Thyroid gland (tissue), 4 donors: Measurements from ENCODE around the gene LRFN4.

ENCODE experiments used
- POLR2A ChIP-seq, 2 donors: fragments of 450-650 bp; IDR thresholded peaks; one replicate each; pipeline ENCODE4 v1.6.1; 2017; ENCODE audit warnings: antibody characterized with exemption in 2 of 2, mild to moderate bottlenecking in 2 of 2, moderate library complexity in 1 of 2
- TF ChIP-seq, protein P1 (sequence below), 6 experiments: fragments of 200-600 bp in 3 of 6; fragments of 450-650 bp in 3 of 6; sonication (generic) in 3 of 6; IDR thresholded peaks; one replicate each; pipeline ENCODE4 v1.5.1; 2016 to 2019; ENCODE audit warnings: antibody characterized with exemption in 6 of 6, mild to moderate bottlenecking in 2 of 6, inconsistent platforms in 1 of 6, moderate library complexity in 1 of 6

DNA sequence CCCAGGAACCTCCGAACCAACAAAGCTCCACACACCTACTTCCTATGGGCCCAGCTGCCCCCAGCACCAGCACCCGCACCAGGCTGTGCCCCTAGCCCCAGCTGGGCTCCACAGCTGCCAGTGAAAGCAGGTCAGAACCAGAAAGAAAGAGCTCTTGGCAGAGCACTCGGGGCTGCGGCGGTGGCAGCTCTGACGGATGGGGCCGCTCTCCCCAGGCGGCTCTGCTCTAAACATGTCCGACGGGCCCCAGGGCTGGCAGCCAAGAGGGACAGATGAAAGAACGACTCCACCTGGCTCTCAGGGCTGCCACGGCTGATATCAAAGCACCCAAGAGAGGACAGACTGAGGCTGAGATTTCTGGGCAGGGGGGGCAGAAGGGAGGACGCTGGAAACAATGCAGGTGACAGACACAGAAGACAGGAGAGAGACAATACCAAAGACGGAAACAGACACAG, 25.7 kb downstream of the LRFN4 start:
- no peak for TF ChIP-seq POLR2A (IDR thresholded peaks at IDR 0.05)
- TF ChIP-seq, protein P1, sequence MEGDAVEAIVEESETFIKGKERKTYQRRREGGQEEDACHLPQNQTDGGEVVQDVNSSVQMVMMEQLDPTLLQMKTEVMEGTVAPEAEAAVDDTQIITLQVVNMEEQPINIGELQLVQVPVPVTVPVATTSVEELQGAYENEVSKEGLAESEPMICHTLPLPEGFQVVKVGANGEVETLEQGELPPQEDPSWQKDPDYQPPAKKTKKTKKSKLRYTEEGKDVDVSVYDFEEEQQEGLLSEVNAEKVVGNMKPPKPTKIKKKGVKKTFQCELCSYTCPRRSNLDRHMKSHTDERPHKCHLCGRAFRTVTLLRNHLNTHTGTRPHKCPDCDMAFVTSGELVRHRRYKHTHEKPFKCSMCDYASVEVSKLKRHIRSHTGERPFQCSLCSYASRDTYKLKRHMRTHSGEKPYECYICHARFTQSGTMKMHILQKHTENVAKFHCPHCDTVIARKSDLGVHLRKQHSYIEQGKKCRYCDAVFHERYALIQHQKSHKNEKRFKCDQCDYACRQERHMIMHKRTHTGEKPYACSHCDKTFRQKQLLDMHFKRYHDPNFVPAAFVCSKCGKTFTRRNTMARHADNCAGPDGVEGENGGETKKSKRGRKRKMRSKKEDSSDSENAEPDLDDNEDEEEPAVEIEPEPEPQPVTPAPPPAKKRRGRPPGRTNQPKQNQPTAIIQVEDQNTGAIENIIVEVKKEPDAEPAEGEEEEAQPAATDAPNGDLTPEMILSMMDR (IDR thresholded peaks at IDR 0.05) = no peak
